Central memory CD4-positive, alpha-beta T cell (primary cell): Measurements from ENCODE around the gene RNF114.
"Not testable (repeated sequence)": the region's sequence is repeated elsewhere in the genome, so short reads cannot be mapped to it uniquely, and the experiment has no call there.

Experiments used
- DNase-seq: peaks from one replicate; pipeline ENCODE4 v3.0.0; 2022

RNF114 gene

GRCh38 chr20:49987015-49987867 is 51.0 kb downstream of the RNF114 start:
- no peak for DNase-seq

GRCh38 chr20:49987868-49988690 is 51.9 kb downstream of the RNF114 start:
- DNase-seq: no peak

- DNase-seq: no peak
These were observed 53.3 kb downstream of the RNF114 start for GRCh38 chr20:49989234-49990065.

DNA sequence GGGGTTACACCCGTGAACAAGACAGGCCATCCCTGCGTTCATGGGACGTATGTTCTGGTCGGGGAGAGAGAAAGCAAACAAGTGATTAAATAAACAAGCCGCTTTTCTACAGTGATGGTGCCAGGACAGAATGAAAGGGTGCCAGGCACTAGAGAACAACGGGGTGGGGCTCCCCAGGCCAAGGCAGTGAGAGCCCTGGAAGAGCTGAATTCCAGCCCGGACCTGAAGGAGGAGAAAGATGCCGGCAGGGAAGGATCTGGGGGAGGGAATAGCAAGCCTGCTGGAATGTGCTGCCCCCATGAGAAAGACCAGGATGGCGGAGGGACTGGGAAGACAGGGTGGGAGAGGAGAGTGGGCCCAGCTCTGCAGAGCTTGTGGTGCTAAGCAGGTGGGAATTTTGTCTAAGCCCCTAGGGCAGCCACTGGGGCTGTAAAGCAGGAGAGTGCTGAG is 54.1 kb downstream of the RNF114 start:
- no peak for DNase-seq

DNA sequence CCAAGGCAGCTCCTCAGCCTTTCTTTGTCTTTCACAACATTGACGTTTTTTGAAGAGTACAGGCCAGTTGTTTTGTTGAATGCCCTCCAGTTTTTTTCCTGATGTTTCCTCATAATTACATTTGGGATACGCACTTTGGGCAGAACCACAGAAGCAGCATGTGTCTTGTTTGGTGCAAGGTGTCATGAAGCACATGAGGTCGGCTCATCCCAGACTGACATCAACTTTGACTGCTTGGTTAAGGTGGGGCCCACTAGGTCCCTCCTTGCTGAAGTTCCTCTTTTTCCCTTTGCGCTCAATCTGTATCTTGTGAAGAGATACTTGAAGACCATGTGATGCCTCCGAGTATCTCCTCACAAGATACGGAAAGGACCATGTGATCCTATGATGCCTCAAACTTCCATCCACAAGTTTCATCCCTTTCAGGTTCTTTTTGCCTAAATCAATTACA is 57.1 kb downstream of the RNF114 start:
- DNase-seq: no peak

- DNase-seq: no peak
These were observed 59.4 kb downstream of the RNF114 start for GRCh38 chr20:49995586-49995985.

DNA sequence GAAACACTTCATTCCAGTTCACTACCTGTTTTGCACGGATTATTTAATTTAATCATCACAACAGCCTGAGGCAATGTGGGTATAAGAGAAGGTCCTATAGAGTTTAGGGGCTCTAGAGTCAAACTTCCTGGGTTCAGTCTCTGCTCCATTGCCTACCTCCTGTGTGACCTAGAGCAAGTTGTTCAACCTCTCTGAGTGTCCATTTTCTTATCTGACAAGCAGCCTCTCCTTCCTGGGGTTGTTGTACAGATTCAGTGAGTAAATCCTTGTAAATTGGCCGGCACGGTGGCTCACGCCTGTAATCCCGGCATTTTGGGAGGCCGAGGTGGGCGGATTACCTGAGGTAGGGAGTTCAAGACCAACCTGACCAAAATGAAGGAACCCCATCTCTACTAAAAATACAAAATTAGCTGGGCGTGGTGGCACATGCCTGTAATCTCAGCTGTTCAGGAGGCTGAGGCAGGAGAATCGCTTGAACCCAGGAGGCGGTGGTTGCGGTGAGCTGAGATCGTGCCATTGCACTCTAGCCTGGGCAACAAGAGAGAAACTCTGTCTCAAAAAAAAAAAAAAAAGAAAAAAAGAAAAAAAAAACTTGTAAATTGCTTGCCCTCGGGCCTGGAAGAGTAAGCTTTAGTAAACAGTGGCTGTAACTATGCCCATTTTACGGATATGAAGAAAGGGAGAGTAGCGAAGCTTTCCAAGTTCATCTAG is 62.4 kb downstream of the RNF114 start:
- not testable (repeated sequence) for DNase-seq

- DNase-seq: no peak
These were observed 63.1 kb downstream of the RNF114 start for GRCh38 chr20:49999329-49999728.

DNA sequence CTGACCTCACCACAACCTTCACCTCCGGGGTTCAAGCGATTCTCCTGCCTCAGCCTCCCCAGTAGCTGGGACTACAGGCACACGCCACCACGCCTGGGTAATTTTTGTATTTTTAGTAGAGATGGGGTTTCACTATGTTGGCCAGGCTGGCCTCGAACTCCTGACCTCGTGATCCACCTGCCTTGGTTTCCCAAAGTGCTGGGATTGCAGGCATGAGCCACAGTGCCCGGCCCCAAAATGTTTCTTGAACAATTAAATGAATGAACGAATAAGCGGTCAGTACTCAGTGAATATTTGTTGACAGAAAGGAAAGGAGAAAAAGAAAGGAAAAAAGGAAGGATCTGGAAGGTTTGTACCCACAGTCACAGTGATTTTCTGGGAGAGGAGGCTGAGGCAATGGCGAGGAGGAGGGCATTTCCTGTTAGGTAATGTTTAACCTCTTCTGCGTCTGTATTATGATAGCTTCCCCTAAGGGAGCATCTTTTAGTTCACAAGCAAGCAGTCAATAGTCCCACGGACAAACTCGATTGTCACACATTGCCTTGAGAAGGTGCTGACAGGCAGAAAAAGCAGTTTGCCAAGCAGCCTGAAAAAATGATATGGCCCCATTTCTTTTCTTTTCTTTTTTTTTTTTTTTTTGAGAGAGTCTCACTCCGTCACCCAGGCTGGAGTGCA is 64.5 kb downstream of the RNF114 start:
- not testable (repeated sequence) for DNase-seq

- no peak for DNase-seq
These were observed 65.7 kb downstream of the RNF114 start for GRCh38 chr20:50001784-50002311.

- DNase-seq: no peak
These were observed 67.1 kb downstream of the RNF114 start for GRCh38 chr20:50003253-50003656.
